Endothelial cell of umbilical vein (primary cell): Measurements from ENCODE around the gene CNTNAP2. TPM values are rescaled to one million over a fixed set of nuclear protein-coding genes. Genes with fewer than 3 reads are reported as not detected.

Experiments
- BruUV-seq: library from RNA; stranded (reverse); fragments of 400-500 nt; replicated peaks from 2 replicates; lab custom pipeline; 2021; lab: Mats Ljungman, UMichigan
- CTCF ChIA-PET: fragments of 300-600, 350-600 bp; sonication (Branson Sonifier 250); formaldehyde crosslinking; loops from one replicate; lab custom pipeline; 2021; ENCODE audit warnings: antibody characterized with exemption, inconsistent platforms; lab: Charles Lee
- POLR2A ChIA-PET: fragments of 300-600, 350-600 bp; sonication (Branson Sonifier 250); formaldehyde crosslinking; loops from one replicate; lab custom pipeline; 2021; ENCODE audit warnings: antibody characterized with exemption, inconsistent platforms; lab: Charles Lee
- DNase-seq: peaks from one replicate; pipeline ENCODE4 v3.0.0-alpha.2; 2011; ENCODE audit warnings: low read depth, low spot score
- FAIRE-seq: peaks from 2 replicates; lab custom pipeline; 2011; peaks lifted over from hg19 to GRCh38; lab: Jason Lieb, UNC
- H2AFZ ChIP-seq: 2 replicates; pipeline ENCODE4 v1.6.0; 2012; ENCODE audit warnings: low read depth, low read length, control low read depth, inconsistent platforms
- H3K27ac ChIP-seq: 2 replicates; pipeline ENCODE4 v1.5.1; 2011; ENCODE audit warnings: low read depth, mild to moderate bottlenecking, control low read depth, low read length, moderate library complexity; ENCODE audit not compliant: insufficient read depth
- H3K27me3 ChIP-seq, 2 experiments: 2 replicates each; pipeline versions ENCODE4 v1.6.0 to v1.6.1; 2011; ENCODE audit warnings: low read length in 2 of 2, mixed read lengths in 1 of 2; ENCODE audit not compliant: control insufficient read depth in 2 of 2, insufficient read depth in 2 of 2
- H3K36me3 ChIP-seq, 2 experiments: 2 replicates in 1 of 2; 3 replicates in 1 of 2; pipeline ENCODE4 v1.5.1; 2011; ENCODE audit warnings: low read length in 2 of 2, mild to moderate bottlenecking in 1 of 2, moderate library complexity in 1 of 2; ENCODE audit not compliant: control insufficient read depth in 2 of 2, insufficient read depth in 2 of 2; ENCODE audit errors: extremely low read depth in 1 of 2
- H3K4me1 ChIP-seq: 3 replicates; pipeline ENCODE4 v1.5.1; 2011; ENCODE audit warnings: mild to moderate bottlenecking, low read length; ENCODE audit not compliant: control insufficient read depth, insufficient read depth; ENCODE audit errors: extremely low read depth
- H3K4me2 ChIP-seq: 2 replicates; pipeline ENCODE4 v1.6.1; 2011; ENCODE audit warnings: low read length, control low read depth, mixed read lengths; ENCODE audit not compliant: insufficient read depth
- H3K4me3 ChIP-seq, 3 experiments: fragments of 200-600 bp in 1 of 3; sonication (generic), shearing (Covaris generic) in 1 of 3; replicated peaks in 1 of 3; 2 replicates each; pipeline ENCODE4 v1.5.1; 2011 to 2016; ENCODE audit warnings: control low read depth in 3 of 3, low read length in 3 of 3, mild to moderate bottlenecking in 2 of 3, inconsistent platforms in 1 of 3, low read depth in 1 of 3, moderate library complexity in 1 of 3; ENCODE audit not compliant: insufficient read depth in 1 of 3
- H3K79me2 ChIP-seq: 2 replicates; pipeline ENCODE4 v1.6.0; 2012; ENCODE audit warnings: low read length, inconsistent platforms; ENCODE audit not compliant: control insufficient read depth, insufficient read depth
- H3K9ac ChIP-seq: replicated peaks from 2 replicates; pipeline ENCODE3; 2011; ENCODE audit warnings: low read length, control low read depth; ENCODE audit not compliant: insufficient read depth; ENCODE audit errors: extremely low read depth
- H3K9me1 ChIP-seq: replicated peaks from 3 replicates; pipeline ENCODE4 v1.6.0; 2011; ENCODE audit warnings: mild to moderate bottlenecking, low read length; ENCODE audit not compliant: control insufficient read depth, insufficient read depth; ENCODE audit errors: extremely low read depth
- H3K9me3 ChIP-seq: replicated peaks from 2 replicates; pipeline ENCODE4 v1.5.1; 2012; ENCODE audit warnings: low read length, inconsistent platforms; ENCODE audit not compliant: control insufficient read depth, insufficient read depth
- H4K20me1 ChIP-seq: replicated peaks from 2 replicates; pipeline ENCODE3; 2011; ENCODE audit warnings: mild to moderate bottlenecking, low read length; ENCODE audit not compliant: control insufficient read depth, insufficient read depth; ENCODE audit errors: extremely low read depth
- EZH2 ChIP-seq: IDR thresholded peaks from 2 replicates; pipeline ENCODE4 v1.6.1; 2012; ENCODE audit warnings: borderline replicate concordance, low read depth, mild to moderate bottlenecking, moderate library complexity, low read length, inconsistent platforms; ENCODE audit not compliant: severe bottlenecking
- FOS ChIP-seq: IDR thresholded peaks from 2 replicates; pipeline ENCODE4 v1.6.1; 2011; ENCODE audit warnings: mild to moderate bottlenecking, low read length, moderate library complexity, borderline replicate concordance; ENCODE audit not compliant: insufficient read depth
- GATA2 ChIP-seq: IDR thresholded peaks from 2 replicates; pipeline ENCODE4 v1.7.0; 2011; ENCODE audit warnings: low read depth, mild to moderate bottlenecking, moderate library complexity, mixed read lengths, low read length; ENCODE audit not compliant: insufficient read length, insufficient read depth
- JUN ChIP-seq: IDR thresholded peaks from 2 replicates; pipeline ENCODE4 v1.6.1; 2011; ENCODE audit warnings: borderline replicate concordance, low read depth; ENCODE audit not compliant: insufficient read length, insufficient read depth
- MYC ChIP-seq: IDR thresholded peaks from one replicate; pipeline ENCODE4 v1.6.1; 2011; ENCODE audit warnings: mild to moderate bottlenecking, low read depth, low read length
- POLR2A ChIP-seq: IDR thresholded peaks from 2 replicates; pipeline ENCODE4 v1.6.1; 2012; ENCODE audit warnings: low read depth, mild to moderate bottlenecking, control low read depth, low read length
- POLR2AphosphoS5 ChIP-seq: IDR thresholded peaks from 2 replicates; pipeline ENCODE4 v1.6.1; 2012; ENCODE audit warnings: low read depth, mild to moderate bottlenecking, control low read depth, low read length, moderate library complexity; ENCODE audit not compliant: insufficient read depth
- dilution Hi-C: fragments of 300-500 bp; cut with MboI; formaldehyde crosslinking; loops from one replicate; pipeline ENCODE4 v1.15.0; 2019; ENCODE audit warnings: low sequenced_read_pairs; ENCODE audit not compliant: extremely low pct_ligation_motif_present
- intact Hi-C: fragments of 100-400 bp; cut with micrococcal nuclease; formaldehyde crosslinking; loops from one replicate; pipeline ENCODE4 v1.10.0; 2022
- polyA plus RNA-seq, 4 experiments: library from polyadenylated mRNA; depleted of rRNA in 3 of 4; stranded (reverse) in 3 of 4; unstranded in 1 of 4; fragments of >200 nt; gene quantifications; 2 replicates each; pipeline versions ENCODE4 v1.2.1 to v1.2.3, GENCODE V29; 2011 to 2012; ENCODE audit warnings: missing spikeins in 1 of 4
- total RNA-seq: library from RNA; stranded (reverse); gene quantifications from 2 replicates; pipeline ENCODE4 v1.2.3, GENCODE V29; 2021
- TF ChIP-seq, protein P1 (sequence below): IDR thresholded peaks from 2 replicates; pipeline ENCODE4 v1.6.1; 2011; ENCODE audit not compliant: insufficient read depth, insufficient read length
- TF ChIP-seq, protein P2 (sequence below), 2 donors: IDR thresholded peaks; 1 replicate in 1 of 2; 2 replicates in 1 of 2; pipeline ENCODE4 v1.5.1; 2011; ENCODE audit warnings: low read length in 2 of 2, mild to moderate bottlenecking in 2 of 2, moderate library complexity in 2 of 2, control low read depth in 1 of 2, inconsistent platforms in 1 of 2, low read depth in 1 of 2; ENCODE audit not compliant: insufficient read depth in 1 of 2; ENCODE audit errors: extremely low read depth in 1 of 2

Gene CNTNAP2
- total and polyA plus RNA-seq, 2 donors (not counting 3 experiments of a cell fraction or from before 2014, with no cell fraction given): not detected

DNA sequence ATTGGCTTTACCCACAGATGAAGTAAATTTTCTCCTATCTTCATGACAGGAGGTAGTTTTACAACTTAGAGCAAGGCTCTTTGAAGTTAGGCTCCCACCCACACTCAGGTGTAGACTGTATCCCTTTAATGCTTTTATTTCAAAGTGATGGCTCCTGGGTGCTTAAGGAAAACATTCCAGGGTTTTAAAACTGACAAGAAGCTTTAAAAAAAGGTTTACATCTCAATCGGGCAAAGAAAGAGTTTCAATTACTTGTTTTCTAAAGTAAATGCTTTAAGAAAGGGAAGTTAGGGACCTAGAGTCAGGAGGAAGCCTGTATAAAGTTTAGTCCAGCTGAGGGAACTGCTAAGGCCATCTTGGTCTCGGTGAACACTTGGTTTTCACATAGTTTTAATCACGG, 1320.1 kb downstream of the CNTNAP2 start:
- Histone ChIP-seq H3K4me3 (no peak overlapping the region), H3K4me1 (no peaks in the 10 kb centered on the region), H4K20me1 (no peaks in the 10 kb centered on the region), H3K9me3 (no peaks in the 10 kb centered on the region), H2AFZ (no peak overlapping the region), H3K79me2 (no peaks in the 10 kb centered on the region), H3K27ac (no peak overlapping the region), H3K9ac (no peak overlapping the region), H3K4me2 (no peak overlapping the region), H3K9me1 (no peaks in the 10 kb centered on the region), H3K36me3 (no peaks in the 10 kb centered on the region), H3K27me3 (no peaks in the 10 kb centered on the region)
- dilution Hi-C loops (no loop called here), intact Hi-C loops (no loop called here)
- BruUV-seq: no TSS peak
- no peak for DNase-seq
- POLR2A ChIA-PET: no interaction called here
- TF ChIP-seq POLR2AphosphoS5 (no peak), FOS (no peak), EZH2 (no peak), JUN (no peak), GATA2 (no peak), POLR2A (no peak), MYC (no peak)
- TF ChIP-seq, protein P1, sequence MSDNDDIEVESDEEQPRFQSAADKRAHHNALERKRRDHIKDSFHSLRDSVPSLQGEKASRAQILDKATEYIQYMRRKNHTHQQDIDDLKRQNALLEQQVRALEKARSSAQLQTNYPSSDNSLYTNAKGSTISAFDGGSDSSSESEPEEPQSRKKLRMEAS: no peak
- TF ChIP-seq, protein P2, sequence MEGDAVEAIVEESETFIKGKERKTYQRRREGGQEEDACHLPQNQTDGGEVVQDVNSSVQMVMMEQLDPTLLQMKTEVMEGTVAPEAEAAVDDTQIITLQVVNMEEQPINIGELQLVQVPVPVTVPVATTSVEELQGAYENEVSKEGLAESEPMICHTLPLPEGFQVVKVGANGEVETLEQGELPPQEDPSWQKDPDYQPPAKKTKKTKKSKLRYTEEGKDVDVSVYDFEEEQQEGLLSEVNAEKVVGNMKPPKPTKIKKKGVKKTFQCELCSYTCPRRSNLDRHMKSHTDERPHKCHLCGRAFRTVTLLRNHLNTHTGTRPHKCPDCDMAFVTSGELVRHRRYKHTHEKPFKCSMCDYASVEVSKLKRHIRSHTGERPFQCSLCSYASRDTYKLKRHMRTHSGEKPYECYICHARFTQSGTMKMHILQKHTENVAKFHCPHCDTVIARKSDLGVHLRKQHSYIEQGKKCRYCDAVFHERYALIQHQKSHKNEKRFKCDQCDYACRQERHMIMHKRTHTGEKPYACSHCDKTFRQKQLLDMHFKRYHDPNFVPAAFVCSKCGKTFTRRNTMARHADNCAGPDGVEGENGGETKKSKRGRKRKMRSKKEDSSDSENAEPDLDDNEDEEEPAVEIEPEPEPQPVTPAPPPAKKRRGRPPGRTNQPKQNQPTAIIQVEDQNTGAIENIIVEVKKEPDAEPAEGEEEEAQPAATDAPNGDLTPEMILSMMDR (IDR thresholded peaks at IDR 0.05; ENCODE audit: extremely low read depth in 1 of 2, insufficient read depth in 1 of 2, low read depth in 1 of 2, low read length in 2 of 2): no peak
- FAIRE-seq: no peak
- CTCF ChIA-PET: no interaction called here
